Suppressor macrophage treated with lipopolysaccharide for 4 hours (primary cell): ENCODE results near the gene CDCA7L.
A peak's percentile ranks its signal among the peaks of the same experiment; 100 is the strongest.
"Not testable (repeated sequence)": the region's sequence is repeated elsewhere in the genome, so short reads cannot be mapped to it uniquely, and the experiment has no call there.

Experiments used
- DNase-seq: peaks from one replicate; pipeline ENCODE4 v3.0.0-alpha.2; 2020

CDCA7L gene

GRCh38 chr7:21902240-21902639, 43.5 kb downstream of the CDCA7L start:
- DNase-seq, result no peak

- peak; percentile 66 for DNase-seq
Measured at GRCh38 chr7:21898265-21898930, 47.3 kb downstream of the CDCA7L start.

- DNase-seq, result no peak
Measured at GRCh38 chr7:21893401-21893800, 52.3 kb downstream of the CDCA7L start.

- no peak for DNase-seq
Measured at GRCh38 chr7:21891291-21891690, 54.4 kb downstream of the CDCA7L start.

GRCh38 chr7:21887779-21888178, 57.9 kb downstream of the CDCA7L start:
- DNase-seq, result no peak

- no peak for DNase-seq
Measured at GRCh38 chr7:21887353-21887752, 58.3 kb downstream of the CDCA7L start.

- no peak for DNase-seq
Measured at GRCh38 chr7:21886396-21886795, 59.3 kb downstream of the CDCA7L start.

- DNase-seq, result no peak
Measured at GRCh38 chr7:21884496-21884895, 61.2 kb downstream of the CDCA7L start.

GRCh38 chr7:21883501-21883900, 62.2 kb downstream of the CDCA7L start:
- not testable (repeated sequence) for DNase-seq

- no peak for DNase-seq
Measured at GRCh38 chr7:21883069-21883468, 62.6 kb downstream of the CDCA7L start.

- no peak for DNase-seq
Measured at GRCh38 chr7:21869785-21870402, 75.8 kb downstream of the CDCA7L start.

- no peak for DNase-seq
Measured at GRCh38 chr7:21868576-21868850, 77.2 kb downstream of the CDCA7L start.

GRCh38 chr7:21867816-21868575, 77.7 kb downstream of the CDCA7L start:
- no peak for DNase-seq

GRCh38 chr7:21867226-21867625, 78.5 kb downstream of the CDCA7L start:
- DNase-seq, result no peak

GRCh38 chr7:21866731-21867130, 79.0 kb downstream of the CDCA7L start:
- DNase-seq, result no peak

GRCh38 chr7:21865631-21866204, 80.0 kb downstream of the CDCA7L start:
- not testable (repeated sequence) for DNase-seq

GRCh38 chr7:21851559-21851967, 94.1 kb downstream of the CDCA7L start:
- no peak for DNase-seq
